ENCODE measurements around the gene DGKI.

- TF ChIP-seq, protein P1, sequence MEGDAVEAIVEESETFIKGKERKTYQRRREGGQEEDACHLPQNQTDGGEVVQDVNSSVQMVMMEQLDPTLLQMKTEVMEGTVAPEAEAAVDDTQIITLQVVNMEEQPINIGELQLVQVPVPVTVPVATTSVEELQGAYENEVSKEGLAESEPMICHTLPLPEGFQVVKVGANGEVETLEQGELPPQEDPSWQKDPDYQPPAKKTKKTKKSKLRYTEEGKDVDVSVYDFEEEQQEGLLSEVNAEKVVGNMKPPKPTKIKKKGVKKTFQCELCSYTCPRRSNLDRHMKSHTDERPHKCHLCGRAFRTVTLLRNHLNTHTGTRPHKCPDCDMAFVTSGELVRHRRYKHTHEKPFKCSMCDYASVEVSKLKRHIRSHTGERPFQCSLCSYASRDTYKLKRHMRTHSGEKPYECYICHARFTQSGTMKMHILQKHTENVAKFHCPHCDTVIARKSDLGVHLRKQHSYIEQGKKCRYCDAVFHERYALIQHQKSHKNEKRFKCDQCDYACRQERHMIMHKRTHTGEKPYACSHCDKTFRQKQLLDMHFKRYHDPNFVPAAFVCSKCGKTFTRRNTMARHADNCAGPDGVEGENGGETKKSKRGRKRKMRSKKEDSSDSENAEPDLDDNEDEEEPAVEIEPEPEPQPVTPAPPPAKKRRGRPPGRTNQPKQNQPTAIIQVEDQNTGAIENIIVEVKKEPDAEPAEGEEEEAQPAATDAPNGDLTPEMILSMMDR (IDR thresholded peaks at IDR 0.05) = no peak
- TF ChIP-seq POLR2A (IDR thresholded peaks at IDR 0.05) = no peak
Measured at GRCh38 chr7:137343281-137343841, 503.4 kb downstream of the DGKI start, which contains the start of gene PTN.
